GM23338 (cell line): ENCODE measurements around the gene HCFC1.

Experiments used
- CTCF ChIP-seq, 2 experiments: fragments of 200-600 bp in 1 of 2; sonication (generic) in 1 of 2; conservative IDR thresholded peaks; 2 replicates each; pipeline versions ENCODE4 v1.5.1 to v1.6.1; 2016 to 2017; ENCODE audit warnings: antibody characterized with exemption in 2 of 2, low read depth in 2 of 2, mild to moderate bottlenecking in 2 of 2, moderate library complexity in 1 of 2
- EZH2 ChIP-seq: fragments of 200-600 bp; sonication (generic); IDR thresholded peaks from one replicate; pipeline ENCODE4 v1.8.0; 2017; ENCODE audit warnings: antibody characterized with exemption, mild to moderate bottlenecking, low read depth; ENCODE audit not compliant: unreplicated experiment
- EZH2phosphoT487 ChIP-seq: fragments of 200-600 bp; sonication (generic); IDR thresholded peaks from one replicate; pipeline ENCODE4 v1.8.1; 2018; ENCODE audit warnings: antibody characterized with exemption; ENCODE audit not compliant: unreplicated experiment
- REST ChIP-seq: IDR thresholded peaks from one replicate; pipeline ENCODE4 v1.6.1; 2018; ENCODE audit warnings: antibody characterized with exemption; ENCODE audit not compliant: unreplicated experiment

- TF ChIP-seq CTCF (conservative IDR thresholded peaks at IDR 0.05; ENCODE audit: low read depth in 2 of 2) (no peak), REST (no peak), EZH2phosphoT487 (no peak), EZH2 (no peak)
Observed at GRCh38 chrX:153913701-153914100, 57.9 kb downstream of the HCFC1 start.
